Caco-2 (cell line): ENCODE measurements around the gene ATP1A4. TPM values are rescaled to one million over a fixed set of nuclear protein-coding genes. Genes with fewer than 3 reads are reported as not detected.

ENCODE experiments used
- BruUV-seq: library from RNA; stranded (reverse); fragments of 400-500 nt; replicated peaks from 2 replicates; lab custom pipeline; 2021; lab: Mats Ljungman, UMichigan
- CTCF ChIA-PET: fragments of 300-600 bp; sonication (Branson Sonifier 250); formaldehyde crosslinking; loops from one replicate; lab custom pipeline; 2022; ENCODE audit warnings: antibody characterized with exemption; lab: Charles Lee
- POLR2A ChIA-PET: fragments of 300-600 bp; sonication (Branson Sonifier 250); formaldehyde crosslinking; loops from one replicate; lab custom pipeline; 2022; ENCODE audit warnings: antibody characterized with exemption; lab: Charles Lee
- DNase-seq, 2 experiments: peaks; one replicate each; pipeline versions ENCODE4 v3.0.0 to v3.0.0-alpha.2; 2020 to 2022
- H3K27me3 ChIP-seq: replicated peaks from 2 replicates; pipeline ENCODE4 v1.6.0; 2011; ENCODE audit warnings: low read length; ENCODE audit not compliant: control insufficient read depth, insufficient read depth
- H3K36me3 ChIP-seq: 2 replicates; pipeline ENCODE4 v1.5.1; 2011; ENCODE audit warnings: low read length; ENCODE audit not compliant: control insufficient read depth, insufficient read depth
- H3K4me1 ChIP-seq: fragments of 250-450 bp; sonication (Bioruptor Pico); 2 replicates; pipeline ENCODE4 v1.5.1; 2020; ENCODE audit warnings: mild to moderate bottlenecking
- H3K4me3 ChIP-seq: 2 replicates; pipeline ENCODE4 v1.5.1; 2011; ENCODE audit warnings: low read depth, mild to moderate bottlenecking, control low read depth, low read length
- H3K9me3 ChIP-seq: fragments of 250-450 bp; sonication (Bioruptor Pico); 2 replicates; pipeline ENCODE4 v1.5.1; 2020; ENCODE audit warnings: mild to moderate bottlenecking, moderate library complexity
- H3K27ac Mint-ChIP-seq: one replicate; pipeline ENCODE4 v1.8.0; 2022; ENCODE audit warnings: mixed read lengths; ENCODE audit not compliant: unreplicated experiment
- H3K27me3 Mint-ChIP-seq: one replicate; pipeline ENCODE4 v1.8.0; 2022; ENCODE audit warnings: mixed read lengths; ENCODE audit not compliant: insufficient read depth, unreplicated experiment
- H3K36me3 Mint-ChIP-seq: one replicate; pipeline ENCODE4 v1.8.0; 2022; ENCODE audit warnings: mild to moderate bottlenecking, mixed read lengths; ENCODE audit not compliant: insufficient read depth, unreplicated experiment
- H3K4me1 Mint-ChIP-seq: one replicate; pipeline ENCODE4 v1.8.0; 2022; ENCODE audit warnings: low read depth, mixed read lengths; ENCODE audit not compliant: unreplicated experiment
- H3K4me3 Mint-ChIP-seq: one replicate; pipeline ENCODE4 v1.8.0; 2022; ENCODE audit warnings: mild to moderate bottlenecking, moderate library complexity, mixed read lengths; ENCODE audit not compliant: unreplicated experiment
- H3K9me3 Mint-ChIP-seq: one replicate; pipeline ENCODE4 v1.8.0; 2022; ENCODE audit warnings: mixed read lengths; ENCODE audit not compliant: unreplicated experiment
- intact Hi-C: fragments of 100-400 bp; cut with micrococcal nuclease; formaldehyde crosslinking; loops from one replicate; pipeline ENCODE4 v1.10.0; 2022; ENCODE audit not compliant: unreplicated experiment
- total RNA-seq: library from RNA; stranded (reverse); gene quantifications from 2 replicates; pipeline ENCODE4 v1.2.3, GENCODE V29; 2022
- TF ChIP-seq, protein P1 (sequence below), 2 experiments: fragments of 200-600 bp in 1 of 2; IDR thresholded peaks; 1 replicate in 1 of 2; 2 replicates in 1 of 2; pipeline versions ENCODE4 v1.5.1 to v1.8.0; 2011 to 2022; ENCODE audit warnings: antibody characterized with exemption in 1 of 2, control low read depth in 1 of 2, inconsistent platforms in 1 of 2, low read depth in 1 of 2, low read length in 1 of 2, mild to moderate bottlenecking in 1 of 2, moderate library complexity in 1 of 2; ENCODE audit not compliant: insufficient read depth in 1 of 2, severe bottlenecking in 1 of 2, unreplicated experiment in 1 of 2

The ATP1A4 gene
- total RNA-seq, 1 experiment from 2014 or later: not detected

DNA sequence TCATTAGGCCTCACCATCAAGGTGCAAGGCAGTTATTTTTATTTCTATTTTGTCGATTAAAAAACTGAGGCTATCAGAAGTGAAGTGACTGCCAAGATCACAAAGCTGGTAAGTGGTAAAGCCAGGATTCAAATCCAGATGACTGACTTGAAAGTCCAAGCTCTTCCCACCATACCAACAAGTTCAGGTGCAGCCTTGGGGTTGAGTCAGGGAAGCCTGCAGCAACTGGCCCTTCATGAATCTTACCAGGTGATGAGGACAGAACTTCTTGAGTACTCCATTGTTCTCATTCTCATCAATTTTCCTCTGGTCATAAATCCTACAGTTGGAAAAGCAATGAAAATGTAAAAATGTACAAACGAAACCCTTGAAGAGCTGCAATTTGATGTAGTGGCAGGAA is 73.9 kb downstream of the ATP1A4 start:
- TF ChIP-seq, protein P1, sequence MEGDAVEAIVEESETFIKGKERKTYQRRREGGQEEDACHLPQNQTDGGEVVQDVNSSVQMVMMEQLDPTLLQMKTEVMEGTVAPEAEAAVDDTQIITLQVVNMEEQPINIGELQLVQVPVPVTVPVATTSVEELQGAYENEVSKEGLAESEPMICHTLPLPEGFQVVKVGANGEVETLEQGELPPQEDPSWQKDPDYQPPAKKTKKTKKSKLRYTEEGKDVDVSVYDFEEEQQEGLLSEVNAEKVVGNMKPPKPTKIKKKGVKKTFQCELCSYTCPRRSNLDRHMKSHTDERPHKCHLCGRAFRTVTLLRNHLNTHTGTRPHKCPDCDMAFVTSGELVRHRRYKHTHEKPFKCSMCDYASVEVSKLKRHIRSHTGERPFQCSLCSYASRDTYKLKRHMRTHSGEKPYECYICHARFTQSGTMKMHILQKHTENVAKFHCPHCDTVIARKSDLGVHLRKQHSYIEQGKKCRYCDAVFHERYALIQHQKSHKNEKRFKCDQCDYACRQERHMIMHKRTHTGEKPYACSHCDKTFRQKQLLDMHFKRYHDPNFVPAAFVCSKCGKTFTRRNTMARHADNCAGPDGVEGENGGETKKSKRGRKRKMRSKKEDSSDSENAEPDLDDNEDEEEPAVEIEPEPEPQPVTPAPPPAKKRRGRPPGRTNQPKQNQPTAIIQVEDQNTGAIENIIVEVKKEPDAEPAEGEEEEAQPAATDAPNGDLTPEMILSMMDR (IDR thresholded peaks at IDR 0.05; ENCODE audit: insufficient read depth in 1 of 2, low read depth in 1 of 2, low read length in 1 of 2, severe bottlenecking in 1 of 2, unreplicated experiment in 1 of 2): no peak
- H3K4me1 ChIP-seq: no peaks in the 10 kb centered on the region
- no peaks in the 10 kb centered on the region for H3K27me3 ChIP-seq
- Mint-ChIP-seq H3K9me3 (no peaks in the 10 kb centered on the region), H3K4me1 (no peaks in the 10 kb centered on the region), H3K27me3 (no peaks in the 10 kb centered on the region), H3K36me3 (peaks cover 32% of the 10 kb centered on the region), H3K27ac (no peak overlapping the region), H3K4me3 (no peak overlapping the region)
- no TSS peak for BruUV-seq
- no peaks in the 10 kb centered on the region for H3K9me3 ChIP-seq
- H3K36me3 ChIP-seq: peaks cover 2% of the 10 kb centered on the region
- ChIA-PET CTCF (interaction anchor here (0.8 kb wide), 1 partner anchor 27 kb away, joined by 3 read pairs; no protein-coding TSS in a partner anchor), POLR2A (no interaction called here)
- DNase-seq: no peak
- H3K4me3 ChIP-seq: no peak overlapping the region
- intact Hi-C loops: no loop called here

DNA sequence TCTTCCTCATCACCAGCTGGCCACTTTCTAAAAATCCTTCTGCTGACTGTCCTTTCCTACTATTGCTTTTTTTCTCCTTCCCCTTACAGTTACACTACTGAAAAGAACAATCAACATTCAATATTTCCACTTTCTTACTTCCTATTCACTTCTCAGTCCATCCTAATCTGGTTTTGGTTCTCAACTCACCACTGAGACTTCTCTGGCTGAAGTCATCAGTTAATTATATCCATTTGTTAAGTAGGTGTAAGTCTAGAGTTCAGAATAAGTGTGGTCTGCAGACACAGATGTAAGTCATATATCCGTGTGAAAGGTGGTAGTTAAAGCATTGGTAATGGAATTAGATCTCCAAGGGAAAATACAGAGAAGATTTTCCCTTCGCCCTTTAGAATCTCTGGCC is 75.2 kb downstream of the ATP1A4 start:
- no peak overlapping the region for H3K4me3 ChIP-seq
- TF ChIP-seq, protein P1 (IDR thresholded peaks at IDR 0.05; ENCODE audit: insufficient read depth in 1 of 2, low read depth in 1 of 2, low read length in 1 of 2, severe bottlenecking in 1 of 2, unreplicated experiment in 1 of 2): no peak
- intact Hi-C loops: no loop called here
- H3K9me3 Mint-ChIP-seq: no peaks in the 10 kb centered on the region
- no peaks in the 10 kb centered on the region for H3K4me1 ChIP-seq
- POLR2A ChIA-PET: no interaction called here
- H3K27me3 ChIP-seq: no peaks in the 10 kb centered on the region
- no peak overlapping the region for H3K4me3 Mint-ChIP-seq
- no peaks in the 10 kb centered on the region for H3K27me3 Mint-ChIP-seq
- no peaks in the 10 kb centered on the region for H3K4me1 Mint-ChIP-seq
- H3K36me3 Mint-ChIP-seq: peaks cover 33% of the 10 kb centered on the region
- no peaks in the 10 kb centered on the region for H3K9me3 ChIP-seq
- no peak for DNase-seq
- CTCF ChIA-PET: no interaction called here
- no peak overlapping the region for H3K27ac Mint-ChIP-seq
- H3K36me3 ChIP-seq: peaks cover 2% of the 10 kb centered on the region
- BruUV-seq: no TSS peak

DNA sequence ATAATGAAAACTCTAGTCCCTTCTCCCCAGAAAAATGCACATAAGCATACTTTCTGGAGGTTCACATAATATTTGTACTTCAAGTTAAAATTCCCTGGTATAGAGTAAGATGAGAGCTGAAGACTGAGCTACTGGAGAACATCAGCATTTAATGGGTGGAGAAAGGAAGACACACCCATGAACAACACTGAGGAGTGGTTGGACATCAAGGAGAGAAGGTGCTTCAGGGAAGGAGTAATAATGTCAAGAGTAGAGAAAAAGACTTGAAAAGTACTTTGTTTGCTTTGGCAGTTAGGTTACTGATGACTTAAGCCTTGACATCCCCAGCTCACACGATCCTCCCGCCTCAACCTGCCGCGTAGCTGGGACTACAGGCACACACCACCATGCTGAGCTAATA is 75.6 kb downstream of the ATP1A4 start:
- no peaks in the 10 kb centered on the region for H3K9me3 Mint-ChIP-seq
- no peaks in the 10 kb centered on the region for H3K4me1 Mint-ChIP-seq
- Histone ChIP-seq H3K4me3 (no peak overlapping the region), H3K27me3 (no peaks in the 10 kb centered on the region), H3K36me3 (peaks cover 2% of the 10 kb centered on the region), H3K4me1 (no peaks in the 10 kb centered on the region), H3K9me3 (no peaks in the 10 kb centered on the region)
- TF ChIP-seq, protein P1 (IDR thresholded peaks at IDR 0.05; ENCODE audit: insufficient read depth in 1 of 2, low read depth in 1 of 2, low read length in 1 of 2, severe bottlenecking in 1 of 2, unreplicated experiment in 1 of 2): no peak
- no TSS peak for BruUV-seq
- no peak overlapping the region for H3K27ac Mint-ChIP-seq
- no peak for DNase-seq
- ChIA-PET POLR2A (no interaction called here), CTCF (no interaction called here)
- H3K27me3 Mint-ChIP-seq: no peaks in the 10 kb centered on the region
- H3K36me3 Mint-ChIP-seq: peaks cover 37% of the 10 kb centered on the region
- no peak overlapping the region for H3K4me3 Mint-ChIP-seq
- intact Hi-C loops: no loop called here
